ENCODE results near the gene RAET1G. TPM values are rescaled to one million over a fixed set of nuclear protein-coding genes. Genes with fewer than 3 reads are reported as not detected.

The RAET1G gene
- 0.44 and 1.1 TPM in 2 replicates for total RNA-seq

GRCh38 chr6:149922642-149923326 is at the start of gene RAET1G:
Gene RAET1G, minus strand, starts transcription at chr6:149923121. Its CDS starts 111 bp downstream, at chr6:149923010.

GRCh38 chr6:149963462-149964307 is 40.8 kb upstream of the RAET1G start, which contains the start of gene ULBP1:
Gene ULBP1, plus strand, starts transcription at chr6:149963943. Its CDS starts 107 bp downstream, at chr6:149964050.

GRCh38 chr6:149941583-149942460 is 18.9 kb upstream of the RAET1G start, which contains the start of gene ULBP2:
Gene ULBP2, plus strand, starts transcription at chr6:149942014. Its CDS starts 59 bp downstream, at chr6:149942073.

GRCh38 chr6:149897855-149898744 is 24.8 kb downstream of the RAET1G start, which contains the start of gene RAET1E:
Gene RAET1E, minus strand, starts transcription at chr6:149898113. Its CDS starts 7,212 bp downstream, at chr6:149890901.

Other genes with a start within 250 kb of the RAET1G start
- 8.5 TPM in 2 replicates for gene LATS1, start 205.0 kb downstream of the RAET1G start, total RNA-seq
- gene NUP43, start 176.6 kb downstream of the RAET1G start, total RNA-seq: 28.7 and 39.2 TPM in 2 replicates
- 128 and 272 TPM in 2 replicates for gene PCMT1, start 173.4 kb downstream of the RAET1G start, total RNA-seq
- 93.3 and 125 TPM in 2 replicates for gene LRP11, start 58.8 kb downstream of the RAET1G start, total RNA-seq
- gene RAET1E, start 25.0 kb downstream of the RAET1G start, total RNA-seq: 0.11 TPM in 1 of 2 replicates, not detected in the other
- gene ULBP2, start 18.9 kb upstream of the RAET1G start, total RNA-seq: 2.6 and 4.1 TPM in 2 replicates
- 0.12 and 0.22 TPM in 2 replicates for gene ULBP1, start 40.8 kb upstream of the RAET1G start, total RNA-seq
- gene RAET1L, start 102.4 kb upstream of the RAET1G start, total RNA-seq: not detected in 2 replicates
- 9.9 and 10.0 TPM in 2 replicates for gene ULBP3, start 146.0 kb upstream of the RAET1G start, total RNA-seq
- gene PPP1R14C, start 219.9 kb upstream of the RAET1G start, total RNA-seq: 0.50 and 1.9 TPM in 2 replicates

Data from uterine smooth muscle cell (primary cell).